DMS 273 (cell line): ENCODE data around the gene OCEL1.
"Not testable (repeated sequence)": the region's sequence is repeated elsewhere in the genome, so short reads cannot be mapped to it uniquely, and the experiment has no call there.

Experiments used
- DNase-seq: peaks from one replicate; lab custom pipeline; 2025; ENCODE audit not compliant: unreplicated experiment; lab: John Stamatoyannopoulos, UW

The OCEL1 gene, protein sequence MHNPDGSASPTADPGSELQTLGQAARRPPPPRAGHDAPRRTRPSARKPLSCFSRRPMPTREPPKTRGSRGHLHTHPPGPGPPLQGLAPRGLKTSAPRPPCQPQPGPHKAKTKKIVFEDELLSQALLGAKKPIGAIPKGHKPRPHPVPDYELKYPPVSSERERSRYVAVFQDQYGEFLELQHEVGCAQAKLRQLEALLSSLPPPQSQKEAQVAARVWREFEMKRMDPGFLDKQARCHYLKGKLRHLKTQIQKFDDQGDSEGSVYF

DNA sequence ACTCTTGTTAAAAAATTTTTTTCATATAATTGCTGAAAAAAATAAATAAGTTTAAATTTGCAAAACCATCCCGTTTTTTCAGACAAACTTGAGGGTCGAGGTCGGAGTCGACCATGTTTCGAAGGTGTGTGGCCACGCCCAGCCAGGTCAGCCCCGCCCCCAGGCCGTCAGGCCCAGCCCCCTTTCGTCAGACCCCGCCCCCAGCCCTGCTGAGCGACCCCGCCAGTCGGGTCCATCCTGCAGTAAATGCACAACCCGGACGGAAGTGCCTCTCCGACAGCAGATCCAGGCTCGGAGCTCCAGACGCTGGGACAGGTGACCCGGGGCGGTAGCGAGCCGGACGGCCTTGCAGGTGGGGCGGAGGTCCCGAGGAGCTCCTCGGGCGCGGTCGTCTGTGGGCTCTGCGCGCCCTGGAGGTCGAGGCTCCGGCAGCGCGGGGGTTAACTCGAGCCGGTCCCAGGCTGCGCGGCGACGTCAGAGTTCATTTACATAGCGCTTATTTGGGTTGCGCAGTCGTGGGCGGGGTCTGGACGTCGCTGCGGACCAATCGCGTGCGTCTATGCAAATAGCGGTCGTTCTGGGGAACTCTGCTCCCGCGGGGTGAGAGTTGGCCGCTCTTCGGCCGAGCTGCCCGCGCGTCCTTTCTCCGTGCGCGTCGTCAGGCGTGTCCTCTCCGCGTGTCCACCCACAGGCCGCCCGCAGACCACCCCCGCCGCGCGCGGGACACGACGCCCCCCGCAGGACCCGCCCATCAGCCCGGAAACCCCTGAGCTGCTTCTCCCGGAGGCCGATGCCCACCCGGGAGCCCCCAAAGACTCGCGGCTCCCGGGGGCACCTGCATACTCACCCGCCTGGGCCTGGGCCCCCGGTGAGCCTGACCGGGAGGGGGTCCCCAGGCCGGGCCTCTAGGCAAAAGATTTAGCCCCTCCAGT is at the start of gene OCEL1:
TSS of gene OCEL1 (plus strand) at position 225 of the 932 bp plus-strand sequence. CDS start at position 247, 22 bp downstream.
- peak; percentile 99 for DNase-seq

DNA sequence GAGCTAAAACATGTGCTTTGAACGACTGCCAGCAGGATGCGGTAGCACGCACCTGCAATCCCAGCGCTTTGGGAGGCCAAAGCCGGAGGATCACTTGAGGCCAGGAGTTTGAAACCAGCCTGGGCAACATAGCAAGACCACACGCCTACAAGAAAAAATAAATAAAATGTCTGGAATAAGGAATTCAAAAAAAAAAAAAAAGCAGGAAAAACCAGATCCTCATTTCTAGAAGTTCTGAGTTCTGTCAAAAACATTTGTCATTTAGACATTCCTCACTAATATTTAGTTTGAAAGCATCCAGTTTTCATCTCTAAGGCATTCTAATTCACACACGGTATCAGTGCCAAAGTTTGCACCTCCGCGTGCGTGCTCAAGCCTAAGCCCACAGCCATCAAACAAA is 47.7 kb upstream of the OCEL1 start:
- no peak for DNase-seq

DNA sequence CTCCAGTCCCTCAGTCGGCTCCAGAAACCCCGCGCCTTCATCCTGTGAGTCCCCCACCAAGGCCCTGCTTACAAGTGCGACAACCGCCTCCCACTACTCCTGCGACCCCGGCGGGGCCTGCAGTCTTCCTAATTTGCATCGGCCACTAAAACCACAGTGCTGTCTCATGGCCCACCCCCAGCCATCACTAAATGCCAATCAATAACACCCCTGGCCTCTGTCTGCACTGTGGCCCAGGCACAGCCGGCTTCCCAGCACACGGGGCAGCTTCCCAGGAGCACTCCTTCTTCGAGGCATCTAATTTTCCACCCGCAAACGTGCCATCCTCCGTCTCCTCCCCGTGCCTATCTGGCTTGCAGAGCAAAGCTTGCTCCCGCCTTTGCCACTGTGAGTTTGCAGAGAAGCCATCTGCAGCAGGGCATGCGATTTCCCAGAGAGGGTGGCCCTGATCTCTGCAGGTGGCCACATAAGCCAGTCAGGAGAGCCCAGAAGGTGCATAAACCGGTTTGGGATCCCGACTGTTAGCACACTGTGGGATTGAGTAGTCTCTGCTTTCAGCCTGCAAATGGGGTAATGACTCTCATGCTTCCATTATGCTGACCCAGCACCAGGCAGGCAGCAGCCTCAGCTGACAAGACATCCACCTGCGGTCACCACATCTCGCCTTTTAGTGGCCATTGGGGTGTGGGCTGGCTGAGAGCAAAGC is 44.9 kb upstream of the OCEL1 start:
- no peak for DNase-seq

DNA sequence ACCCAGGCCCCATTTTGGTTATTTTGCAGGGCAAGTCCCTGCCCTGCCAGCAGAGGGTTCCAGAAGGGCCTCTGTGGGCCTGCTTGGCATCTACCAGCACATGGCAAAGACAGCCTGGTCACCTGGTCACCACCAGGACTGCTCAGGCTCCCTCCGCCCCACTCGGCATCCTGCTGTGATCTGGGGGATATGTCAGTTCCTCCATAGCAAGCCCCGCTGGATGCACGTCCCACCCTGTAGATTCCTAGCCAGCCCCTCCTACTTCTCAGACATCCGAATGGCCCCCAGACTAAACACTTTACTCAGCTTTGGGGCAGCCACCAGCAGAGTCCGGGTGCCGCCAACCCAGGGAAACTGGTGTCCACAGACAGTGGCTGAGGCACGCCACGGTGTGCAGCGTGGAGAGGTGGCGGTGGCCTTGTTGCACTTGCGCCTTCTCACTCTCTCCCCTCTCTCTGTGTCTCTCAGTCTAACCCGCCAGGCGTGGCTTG is 42.7 kb upstream of the OCEL1 start:
- no peak for DNase-seq

DNA sequence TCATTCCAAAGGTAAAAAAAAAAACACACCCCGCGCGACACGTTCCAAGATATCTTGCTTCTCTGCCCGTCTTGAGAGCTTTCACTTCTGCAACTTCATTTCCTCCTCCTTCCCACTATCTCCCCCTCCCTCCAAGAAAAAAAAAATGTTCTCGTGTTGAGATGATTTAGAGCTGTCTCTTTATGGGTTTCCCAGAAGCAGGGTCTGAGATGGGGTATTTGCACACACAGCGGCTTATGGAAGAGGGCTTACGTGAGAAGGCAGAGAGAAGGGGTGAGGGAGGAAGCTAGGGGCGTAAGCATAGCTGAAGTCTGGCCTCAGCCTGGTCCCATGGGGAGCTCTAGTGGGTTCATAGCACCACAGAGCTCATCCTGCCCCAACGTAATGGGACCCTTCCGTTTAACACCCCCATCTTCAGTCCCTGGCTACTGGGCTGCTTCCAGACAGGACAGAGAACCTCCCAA is 42.1 kb upstream of the OCEL1 start:
- DNase-seq = no peak

DNA sequence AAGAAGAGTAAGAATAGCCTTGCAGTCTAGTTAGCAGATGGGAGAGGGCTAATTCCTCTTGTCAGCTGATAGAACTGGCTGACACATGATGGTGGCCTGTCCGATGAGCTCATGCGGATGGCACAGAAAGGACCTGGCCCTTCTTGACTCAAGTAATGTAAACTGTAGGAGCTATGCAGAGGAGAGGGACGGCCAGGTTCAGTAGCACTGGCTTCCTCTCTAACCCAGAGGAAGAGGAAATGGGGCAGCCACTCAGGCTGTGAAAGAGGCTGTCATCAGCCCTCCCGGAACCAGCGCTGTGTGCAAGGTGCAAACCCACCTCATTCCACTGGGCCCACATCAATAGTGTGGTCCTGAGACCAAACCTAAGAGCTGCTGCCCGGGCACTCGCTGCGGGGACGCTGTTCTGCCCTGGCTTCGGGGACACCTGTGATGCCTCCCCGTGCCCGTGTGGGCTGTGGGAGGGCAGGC is 41.6 kb upstream of the OCEL1 start:
- no peak for DNase-seq

DNA sequence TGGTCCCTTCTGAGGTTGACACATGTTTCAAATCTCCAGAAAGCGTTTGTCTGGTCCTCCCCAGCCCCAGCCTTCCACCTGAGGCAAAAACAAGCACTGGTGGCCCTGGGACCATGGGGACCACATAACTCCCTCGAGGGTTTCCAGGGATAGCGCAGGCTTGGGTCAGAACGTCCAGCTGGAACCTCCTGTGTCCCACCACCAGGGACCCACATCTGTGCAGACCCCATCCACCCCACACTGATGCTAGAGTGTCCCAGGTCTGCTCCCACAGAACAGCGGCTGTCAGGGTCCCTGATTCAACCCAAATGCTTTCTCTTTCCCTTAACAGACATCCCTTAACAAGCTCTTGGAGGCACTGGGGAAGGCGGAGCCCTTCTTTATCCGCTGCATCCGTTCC is 40.4 kb upstream of the OCEL1 start:
- DNase-seq = no peak

DNA sequence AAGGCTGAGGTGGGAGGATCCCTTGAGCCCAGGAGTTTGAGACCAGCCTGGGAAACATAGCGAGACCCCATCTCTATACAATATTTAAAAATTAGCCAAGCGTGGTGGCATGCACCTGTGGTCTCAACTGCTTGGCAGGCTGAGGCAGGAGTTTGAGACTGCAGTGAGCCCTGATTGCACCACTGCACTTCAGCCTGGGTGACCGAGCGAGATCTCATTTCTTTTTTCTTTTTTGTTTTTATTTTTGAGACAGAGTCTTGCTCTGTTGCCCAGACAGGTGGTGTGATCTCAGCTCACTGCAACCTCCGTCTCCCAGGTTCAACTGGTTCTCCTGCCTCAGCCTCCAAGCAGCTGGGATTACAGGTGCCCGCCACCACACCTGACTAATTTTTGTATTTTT is 34.3 kb upstream of the OCEL1 start:
- not testable (repeated sequence) for DNase-seq

DNA sequence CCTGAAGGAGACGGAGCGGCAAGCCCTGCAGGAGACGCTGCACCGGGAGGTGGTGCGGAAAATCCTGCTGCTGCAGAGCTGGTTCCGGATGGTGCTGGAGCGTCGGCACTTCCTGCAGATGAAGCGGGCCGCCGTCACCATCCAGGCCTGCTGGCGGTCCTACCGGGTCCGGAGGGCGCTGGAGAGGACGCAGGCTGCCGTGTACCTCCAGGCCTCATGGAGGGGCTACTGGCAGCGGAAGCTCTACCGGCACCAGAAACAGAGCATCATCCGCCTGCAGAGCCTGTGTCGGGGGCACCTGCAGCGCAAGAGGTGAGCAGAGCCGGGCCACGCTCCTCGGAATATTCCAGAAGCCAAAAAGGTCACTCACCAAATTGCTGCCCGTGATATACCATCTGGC is 33.3 kb upstream of the OCEL1 start:
- no peak for DNase-seq

DNA sequence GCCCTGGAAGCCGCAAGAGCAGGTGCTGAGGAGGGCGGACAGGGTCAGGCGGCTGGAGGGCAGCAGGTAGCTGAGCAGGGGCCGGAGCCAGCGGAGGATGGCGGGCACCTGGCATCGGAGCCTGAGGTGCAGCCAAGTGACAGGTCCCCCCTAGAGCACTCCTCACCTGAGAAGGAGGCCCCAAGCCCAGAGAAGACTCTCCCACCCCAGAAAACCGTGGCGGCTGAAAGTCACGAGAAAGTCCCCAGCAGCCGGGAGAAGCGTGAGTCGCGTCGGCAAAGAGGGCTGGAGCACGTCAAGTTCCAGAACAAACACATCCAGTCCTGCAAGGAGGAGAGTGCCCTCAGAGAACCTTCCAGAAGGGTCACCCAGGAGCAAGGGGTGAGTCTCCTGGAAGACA is 31.4 kb upstream of the OCEL1 start:
- DNase-seq = no peak

DNA sequence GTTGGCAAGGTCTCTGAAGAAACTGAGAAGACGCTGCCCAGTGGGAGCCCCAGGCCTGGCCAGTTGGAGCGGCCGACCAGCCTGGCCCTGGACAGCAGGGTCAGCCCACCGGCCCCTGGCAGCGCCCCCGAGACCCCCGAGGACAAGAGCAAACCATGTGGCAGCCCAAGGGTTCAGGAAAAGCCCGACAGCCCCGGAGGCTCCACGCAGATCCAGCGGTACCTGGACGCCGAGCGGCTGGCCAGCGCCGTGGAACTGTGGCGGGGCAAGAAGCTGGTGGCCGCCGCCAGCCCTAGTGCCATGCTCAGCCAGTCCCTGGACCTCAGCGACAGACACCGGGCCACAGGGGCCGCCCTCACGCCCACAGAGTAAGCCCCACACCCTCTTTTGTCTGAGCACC is 30.9 kb upstream of the OCEL1 start:
- no peak for DNase-seq

DNA sequence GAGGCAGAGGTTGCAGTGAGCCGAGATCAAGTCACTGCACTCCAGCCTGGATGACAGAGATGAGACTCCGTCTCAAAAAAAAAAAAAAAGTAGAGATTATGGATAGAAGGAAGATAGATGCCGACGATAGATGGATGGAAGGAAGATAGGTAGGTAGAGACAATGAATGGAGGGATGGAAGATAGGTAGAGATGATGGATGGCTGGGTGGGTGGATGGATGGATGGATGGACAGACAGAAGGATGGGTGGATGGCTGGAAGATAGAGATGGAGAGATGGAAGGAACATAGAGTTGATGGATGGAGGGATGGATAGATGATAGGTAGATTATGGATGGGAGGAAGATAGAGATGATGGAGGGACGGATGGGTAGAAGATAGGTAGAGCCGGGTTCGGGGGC is 29.4 kb upstream of the OCEL1 start:
- DNase-seq = no peak

DNA sequence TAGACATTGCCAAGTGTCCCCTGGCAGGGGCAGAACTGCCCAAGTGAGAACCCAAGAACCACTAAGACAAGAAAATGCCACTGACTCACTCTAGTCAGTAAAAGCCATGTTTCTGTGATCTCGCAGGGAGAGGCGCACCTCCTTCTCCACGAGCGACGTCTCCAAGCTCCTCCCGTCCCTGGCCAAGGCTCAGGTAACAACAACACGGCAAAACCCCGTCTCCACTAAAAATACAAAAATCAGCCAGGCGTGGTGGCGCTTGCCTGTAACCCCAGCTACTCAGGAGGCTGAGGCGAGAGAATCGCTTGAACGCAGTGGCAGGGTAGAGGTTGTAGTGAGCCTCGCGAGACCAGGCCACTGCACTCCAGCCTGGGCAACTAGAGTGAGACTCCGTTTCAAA is 28.4 kb upstream of the OCEL1 start:
- no peak for DNase-seq

DNA sequence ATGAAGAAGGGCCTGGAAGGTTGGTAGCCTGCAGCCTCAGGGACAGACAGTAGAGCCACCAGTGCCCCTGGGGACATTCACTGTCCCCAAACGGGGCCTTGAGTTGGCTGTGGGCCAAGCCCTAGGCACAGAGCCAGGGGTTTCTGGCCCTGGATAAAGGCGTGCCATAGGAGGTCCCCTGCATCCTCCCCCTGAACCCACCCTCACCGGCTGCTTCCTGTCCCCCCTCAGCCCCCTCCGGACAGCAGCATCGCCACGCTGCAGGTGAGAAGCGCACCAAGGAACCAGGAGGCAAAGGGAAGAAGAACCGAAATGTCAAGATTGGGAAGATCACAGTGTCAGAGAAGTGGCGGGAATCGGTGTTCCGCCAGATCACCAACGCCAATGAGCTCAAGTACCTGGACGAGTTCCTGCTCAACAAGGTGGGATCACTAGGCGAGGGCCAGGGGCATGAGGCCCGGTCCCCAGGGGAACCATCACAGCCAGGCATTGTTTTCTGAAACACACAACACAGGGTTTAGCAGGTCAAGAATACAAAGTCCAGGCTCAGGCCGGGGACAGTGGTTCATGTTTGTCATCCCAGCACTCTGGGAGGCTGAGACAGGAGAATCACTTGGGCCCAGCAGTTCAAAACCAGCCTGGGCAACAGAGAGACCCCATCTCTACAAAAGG is 25.5 kb upstream of the OCEL1 start:
- DNase-seq = no peak

DNA sequence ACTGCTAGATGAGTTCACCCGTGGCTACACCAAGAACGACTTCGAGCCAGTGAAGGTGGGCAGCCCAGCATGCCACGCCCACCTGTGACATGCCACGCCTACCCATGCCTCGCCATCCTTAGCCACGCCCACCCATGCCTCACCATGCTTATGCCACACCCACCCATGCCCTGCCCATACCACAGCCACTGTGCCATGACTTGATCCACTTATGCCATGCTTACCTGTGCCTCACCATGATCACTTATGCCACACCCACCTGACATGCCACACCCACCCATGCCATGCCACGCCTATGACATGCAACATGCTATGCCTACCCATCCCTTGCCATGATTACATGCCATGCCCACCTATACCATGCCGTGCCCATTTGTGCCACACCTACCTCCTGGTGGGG is 23.8 kb upstream of the OCEL1 start:
- DNase-seq = no peak

DNA sequence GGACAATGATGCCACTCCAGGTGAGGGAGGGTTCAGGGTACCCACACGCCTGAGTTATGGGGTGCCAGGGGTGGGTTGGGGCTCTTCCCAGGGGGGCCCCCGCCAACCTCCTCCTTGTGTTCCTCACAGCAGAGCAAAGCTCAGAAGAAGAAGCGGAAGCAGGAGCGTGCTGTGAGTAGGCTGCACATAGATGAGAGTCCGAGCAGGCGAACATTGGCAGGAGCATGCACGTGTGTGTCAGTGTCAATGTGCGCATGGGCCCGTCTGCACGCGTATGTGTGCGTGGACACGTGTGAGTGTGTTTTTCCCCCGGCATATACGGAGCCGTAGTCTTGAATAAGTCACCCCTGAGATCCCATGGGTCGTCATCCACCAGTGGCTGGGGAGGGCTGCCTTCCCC is 23.3 kb upstream of the OCEL1 start:
- no peak for DNase-seq

DNA sequence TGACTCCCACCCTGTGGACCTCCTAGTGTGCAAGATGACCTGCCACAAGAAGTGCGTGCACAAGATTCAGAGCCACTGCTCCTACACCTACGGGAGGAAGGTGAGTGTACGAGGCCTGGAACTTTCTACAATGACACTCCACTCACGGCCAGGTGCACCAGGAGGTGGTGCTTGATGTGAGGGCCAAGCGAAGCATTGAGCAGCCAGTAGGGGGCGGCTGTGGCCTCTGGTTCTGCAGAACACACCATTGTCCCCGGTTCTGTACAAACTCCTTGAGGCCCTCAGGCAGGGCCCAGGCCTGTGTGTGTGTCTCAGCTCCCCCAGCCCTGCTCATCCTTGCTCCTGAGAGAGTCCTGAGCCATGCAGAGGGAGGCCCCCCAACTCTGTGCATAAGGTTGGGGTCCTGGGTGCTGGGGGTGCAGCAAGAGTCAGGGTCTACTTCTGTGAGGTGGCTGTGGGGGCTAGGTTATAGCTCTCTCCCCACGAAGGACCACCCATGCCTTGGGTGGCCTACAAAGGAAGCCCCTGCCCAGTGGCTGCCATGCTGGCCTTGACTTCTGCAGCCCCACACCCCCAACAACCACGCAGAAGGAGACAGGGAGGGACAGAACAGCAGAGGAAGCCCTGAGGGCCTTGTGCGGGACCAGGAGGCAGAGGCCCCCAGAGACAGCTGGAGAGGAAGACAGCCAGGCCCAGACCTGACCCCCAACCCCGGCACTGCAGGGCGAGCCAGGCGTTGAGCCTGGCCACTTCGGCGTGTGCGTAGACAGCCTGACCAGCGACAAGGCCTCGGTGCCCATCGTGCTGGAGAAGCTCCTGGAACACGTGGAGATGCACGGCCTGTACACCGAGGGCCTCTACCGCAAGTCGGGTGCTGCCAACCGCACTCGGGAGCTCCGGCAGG is 20.5 kb upstream of the OCEL1 start:
- peak; percentile 75 for DNase-seq

DNA sequence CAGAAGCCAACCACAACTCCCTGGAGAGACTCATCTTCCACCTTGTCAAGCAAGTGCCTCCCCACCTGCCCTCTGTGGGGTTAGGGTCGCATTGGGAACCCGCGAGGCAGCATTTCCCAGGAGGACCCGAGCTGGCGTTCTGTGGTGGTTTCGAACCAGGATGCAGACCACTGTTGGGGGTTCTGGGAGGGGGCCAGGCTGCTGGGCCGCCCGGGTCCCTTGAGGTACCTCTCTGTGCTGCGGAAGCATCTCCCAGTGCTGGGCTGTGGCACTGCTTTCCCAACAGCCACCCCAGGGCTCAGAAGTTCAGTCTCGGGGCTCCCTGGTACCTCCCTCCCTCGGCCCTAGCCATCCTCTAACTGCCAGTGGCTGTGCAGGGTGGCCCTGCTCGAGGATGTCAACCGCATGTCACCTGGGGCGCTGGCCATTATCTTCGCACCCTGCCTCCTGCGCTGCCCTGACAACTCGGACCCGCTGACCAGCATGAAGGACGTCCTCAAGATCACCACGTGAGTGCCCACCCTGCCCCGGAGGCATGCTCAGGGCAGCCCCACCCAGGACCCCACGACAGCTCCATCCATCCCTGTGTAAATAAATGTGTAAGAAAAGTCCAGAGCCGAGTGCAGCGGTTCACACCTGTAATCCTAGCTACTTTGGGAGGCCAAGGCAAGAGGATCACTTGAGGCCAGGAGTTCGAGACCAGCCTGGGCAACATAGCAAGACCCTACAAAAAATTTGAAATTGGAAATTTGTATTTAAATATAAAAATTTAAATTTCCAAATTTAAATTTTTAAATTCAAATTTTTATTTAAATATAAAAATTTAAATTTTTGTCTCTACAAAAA is 19.1 kb upstream of the OCEL1 start:
- no peak for DNase-seq
